Subcutaneous adipose tissue (tissue), 4 donors: ENCODE results near the gene SNORC. TPM values are rescaled to one million over a fixed set of nuclear protein-coding genes. Genes with fewer than 3 reads are reported as not detected.

Source experiments
- total RNA-seq, 4 donors: library from RNA; depleted of rRNA; stranded (reverse); fragments of >200 nt; gene quantifications; one replicate each; pipeline ENCODE4 v1.1.0, GENCODE V29; 2016
- TF ChIP-seq, protein P1 (sequence below): fragments of 450-650 bp; IDR thresholded peaks from one replicate; pipeline ENCODE4 v1.5.1; 2016; ENCODE audit warnings: low read depth, mild to moderate bottlenecking, control low read depth, antibody characterized with exemption, moderate library complexity

SNORC gene
- total RNA-seq, 4 donors from 2014 or later, result 0.17 to 0.57 (median 0.49) TPM; not detected in 1

DNA sequence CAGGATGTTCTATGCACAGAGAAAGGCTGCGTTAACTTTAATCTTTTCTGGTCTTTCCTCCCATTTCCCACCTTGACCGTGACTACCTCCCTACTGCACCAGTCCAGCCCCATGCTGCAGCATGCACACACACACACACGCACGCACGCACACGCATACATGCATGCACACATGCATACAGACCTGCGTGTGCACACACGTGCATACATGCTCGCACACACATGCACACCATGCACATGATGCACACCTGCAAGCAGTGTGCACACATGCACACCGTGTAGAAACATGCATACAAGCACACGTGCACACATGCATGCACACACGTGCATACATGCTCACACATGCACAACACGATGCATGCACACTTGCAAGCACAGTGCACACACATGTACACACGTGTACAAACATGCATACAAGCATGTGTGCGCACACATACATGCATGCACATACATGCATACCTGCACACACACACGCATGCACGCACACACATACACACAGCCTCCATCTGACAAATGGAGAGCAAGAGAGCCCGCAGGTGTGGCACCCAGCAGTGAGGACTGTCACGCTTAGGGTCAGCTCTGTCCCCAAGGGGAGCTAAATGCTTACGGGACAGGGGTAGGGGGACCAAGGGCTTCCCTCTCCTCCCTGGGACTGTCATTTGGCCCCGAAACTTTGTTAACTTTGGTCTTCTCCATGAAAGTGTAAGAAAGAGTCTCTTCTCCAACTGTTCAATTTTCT, 18.2 kb downstream of the SNORC start:
- TF ChIP-seq, protein P1, sequence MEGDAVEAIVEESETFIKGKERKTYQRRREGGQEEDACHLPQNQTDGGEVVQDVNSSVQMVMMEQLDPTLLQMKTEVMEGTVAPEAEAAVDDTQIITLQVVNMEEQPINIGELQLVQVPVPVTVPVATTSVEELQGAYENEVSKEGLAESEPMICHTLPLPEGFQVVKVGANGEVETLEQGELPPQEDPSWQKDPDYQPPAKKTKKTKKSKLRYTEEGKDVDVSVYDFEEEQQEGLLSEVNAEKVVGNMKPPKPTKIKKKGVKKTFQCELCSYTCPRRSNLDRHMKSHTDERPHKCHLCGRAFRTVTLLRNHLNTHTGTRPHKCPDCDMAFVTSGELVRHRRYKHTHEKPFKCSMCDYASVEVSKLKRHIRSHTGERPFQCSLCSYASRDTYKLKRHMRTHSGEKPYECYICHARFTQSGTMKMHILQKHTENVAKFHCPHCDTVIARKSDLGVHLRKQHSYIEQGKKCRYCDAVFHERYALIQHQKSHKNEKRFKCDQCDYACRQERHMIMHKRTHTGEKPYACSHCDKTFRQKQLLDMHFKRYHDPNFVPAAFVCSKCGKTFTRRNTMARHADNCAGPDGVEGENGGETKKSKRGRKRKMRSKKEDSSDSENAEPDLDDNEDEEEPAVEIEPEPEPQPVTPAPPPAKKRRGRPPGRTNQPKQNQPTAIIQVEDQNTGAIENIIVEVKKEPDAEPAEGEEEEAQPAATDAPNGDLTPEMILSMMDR, result no peak

DNA sequence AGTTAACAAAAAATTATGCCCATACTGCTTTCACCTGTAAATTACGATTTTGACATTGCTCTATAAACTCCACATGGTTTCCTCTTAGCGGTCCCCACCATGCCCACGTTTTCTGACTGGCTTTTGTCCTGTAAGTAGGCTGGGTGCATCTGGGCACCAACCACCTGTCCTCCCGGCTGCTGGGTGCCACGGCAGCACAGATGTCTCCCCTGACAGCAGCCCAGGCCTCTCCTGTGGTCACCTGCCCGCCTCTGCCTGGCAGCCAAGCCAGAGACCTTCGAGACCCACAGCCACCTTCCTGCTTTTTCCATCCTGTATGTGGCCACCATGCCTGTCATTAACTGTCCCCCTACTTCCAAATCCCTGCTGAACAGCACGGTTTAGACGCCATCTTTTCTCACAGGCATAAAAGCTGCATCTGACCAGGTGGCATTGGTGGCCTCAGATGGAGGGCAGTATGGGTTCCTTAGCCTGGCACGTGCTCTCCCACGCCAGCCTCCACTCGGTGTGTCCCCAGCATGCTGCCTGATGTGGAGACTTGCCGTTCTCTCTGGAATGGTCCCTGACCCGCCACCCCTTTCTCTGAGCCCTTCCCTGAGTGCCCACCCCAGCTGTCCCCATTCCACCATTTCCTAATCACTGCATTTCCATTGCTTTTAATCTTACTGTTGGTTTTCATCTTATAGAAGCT, 18.9 kb downstream of the SNORC start:
- TF ChIP-seq, protein P1, result no peak

DNA sequence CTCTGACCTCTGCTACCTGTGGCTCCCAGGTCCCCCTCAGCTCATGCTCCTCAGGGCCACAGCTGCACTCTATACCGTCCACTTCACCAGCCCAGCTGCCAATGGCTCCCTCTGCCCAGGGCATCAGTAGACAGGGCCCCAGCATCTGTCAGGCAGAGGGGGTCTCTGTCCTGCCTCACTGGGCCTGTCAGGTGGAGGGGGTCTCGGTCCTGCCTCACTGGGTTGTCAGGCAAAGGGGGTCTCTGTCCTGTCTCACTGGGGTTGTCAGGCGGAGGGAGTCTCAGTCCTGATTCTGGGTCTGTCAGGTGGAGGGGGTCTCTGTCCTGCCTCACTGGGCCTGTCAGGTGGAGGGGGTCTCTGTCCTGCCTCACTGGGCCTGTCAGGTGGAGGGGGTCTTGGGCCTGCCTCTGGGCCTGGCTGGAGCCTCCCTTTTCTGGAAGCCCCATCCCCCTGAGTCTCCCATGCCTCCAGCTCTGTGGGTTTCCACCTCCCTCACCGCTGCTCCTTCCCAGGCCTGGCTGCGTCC, 19.9 kb downstream of the SNORC start:
- TF ChIP-seq, protein P1, result no peak

DNA sequence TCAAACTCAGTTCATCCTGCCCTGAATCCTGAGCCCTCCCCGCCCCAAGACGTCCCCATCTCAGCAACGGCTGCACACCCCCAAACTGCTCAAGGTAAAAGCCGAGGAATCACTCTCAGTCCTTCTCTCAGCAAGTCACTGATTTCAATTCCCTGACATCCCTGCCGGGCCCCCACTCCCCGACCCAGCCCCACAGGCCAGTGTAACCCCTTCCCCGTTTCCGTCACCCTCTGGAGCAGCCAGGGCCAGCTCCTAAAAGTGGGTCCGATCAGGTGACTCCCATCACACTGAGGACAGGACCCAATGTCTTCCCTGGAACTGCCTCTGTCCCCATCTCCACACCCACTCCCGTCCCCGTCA, 20.5 kb downstream of the SNORC start:
- TF ChIP-seq, protein P1, result no peak

DNA sequence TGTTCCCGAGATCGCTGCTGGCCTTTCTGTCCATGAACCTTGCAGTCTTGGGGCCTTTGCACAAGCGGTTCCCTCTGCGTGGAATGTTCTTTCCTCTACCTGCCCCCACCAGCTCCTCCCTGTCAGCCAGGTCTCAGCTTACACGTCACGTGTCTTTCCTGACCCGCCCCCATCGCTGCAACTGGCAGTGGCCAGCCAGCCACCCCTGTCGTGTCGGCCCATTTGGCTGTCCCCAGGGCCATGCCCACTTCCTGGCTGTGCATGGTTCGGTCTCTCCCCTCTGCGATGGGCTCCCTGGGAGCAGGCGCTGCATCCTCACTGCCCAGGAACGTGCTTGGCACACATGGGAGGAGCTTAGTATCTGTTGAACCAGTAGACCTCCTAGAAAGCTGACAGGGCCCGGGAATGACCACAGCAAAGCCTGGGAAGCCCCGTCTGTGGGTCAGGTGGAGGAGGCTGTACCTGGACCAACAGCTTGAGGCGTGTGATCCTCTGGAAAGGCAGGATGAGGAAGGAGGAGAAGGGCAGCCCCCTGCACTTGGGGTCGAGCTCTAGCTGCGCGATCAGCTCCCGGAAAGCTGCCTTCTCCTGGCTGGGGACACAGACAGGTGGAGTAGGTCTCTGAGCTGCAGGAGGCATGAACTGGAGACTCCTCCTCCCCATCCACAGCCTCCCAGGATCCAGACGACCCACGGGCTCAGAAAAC, 21.0 kb downstream of the SNORC start:
- TF ChIP-seq, protein P1, result no peak

DNA sequence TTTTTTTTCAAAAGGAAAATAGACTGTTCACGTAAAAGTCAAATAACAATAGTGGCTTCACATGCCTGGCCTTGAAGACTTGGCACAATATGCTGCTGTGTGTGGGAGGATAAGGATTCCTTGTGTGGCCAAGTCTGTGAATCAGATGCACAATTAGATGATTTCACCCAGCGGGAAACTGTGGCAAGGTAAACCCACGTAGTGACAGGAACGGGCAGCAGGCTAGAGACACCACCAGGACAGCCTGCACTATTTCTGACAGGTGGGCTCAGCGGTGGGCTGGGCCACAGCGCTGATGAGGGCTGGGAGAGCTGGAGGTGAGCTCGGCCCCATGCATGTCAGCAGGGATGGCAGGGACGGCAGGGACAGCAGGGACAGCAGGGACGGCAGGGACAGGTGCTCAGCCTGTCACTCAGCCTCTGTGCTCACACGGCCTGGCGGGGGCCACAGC, 21.6 kb downstream of the SNORC start:
- TF ChIP-seq, protein P1, result no peak

DNA sequence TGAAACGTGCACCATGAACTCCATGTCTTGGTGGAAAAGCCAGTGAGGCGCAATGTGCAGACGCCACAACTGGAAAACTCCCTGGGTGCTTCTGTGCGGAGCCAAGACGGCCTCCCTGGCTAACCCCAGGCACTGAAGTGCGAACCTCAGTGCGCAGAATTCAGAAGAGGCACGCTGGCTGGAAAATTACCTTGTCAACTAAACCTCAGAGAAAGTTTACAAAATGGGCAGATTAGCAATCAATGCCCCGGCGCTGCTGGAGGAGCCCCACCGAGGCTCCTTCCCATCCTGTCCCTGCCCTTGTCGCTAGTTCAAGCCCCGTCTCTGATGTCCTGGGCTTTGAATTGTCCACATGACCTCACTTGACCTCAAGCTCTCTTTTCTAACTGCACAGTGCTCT, 22.2 kb downstream of the SNORC start:
- TF ChIP-seq, protein P1, result no peak
